ENCODE measurements around the gene FAM177A1. TPM values are rescaled to one million over a fixed set of nuclear protein-coding genes. Genes with fewer than 3 reads are reported as not detected.
"Not testable (repeated sequence)": the region's sequence is repeated elsewhere in the genome, so short reads cannot be mapped to it uniquely, and the experiment has no call there.

The FAM177A1 gene
- total RNA-seq, 1 donor from 2014 or later: 52.8 TPM

DNA sequence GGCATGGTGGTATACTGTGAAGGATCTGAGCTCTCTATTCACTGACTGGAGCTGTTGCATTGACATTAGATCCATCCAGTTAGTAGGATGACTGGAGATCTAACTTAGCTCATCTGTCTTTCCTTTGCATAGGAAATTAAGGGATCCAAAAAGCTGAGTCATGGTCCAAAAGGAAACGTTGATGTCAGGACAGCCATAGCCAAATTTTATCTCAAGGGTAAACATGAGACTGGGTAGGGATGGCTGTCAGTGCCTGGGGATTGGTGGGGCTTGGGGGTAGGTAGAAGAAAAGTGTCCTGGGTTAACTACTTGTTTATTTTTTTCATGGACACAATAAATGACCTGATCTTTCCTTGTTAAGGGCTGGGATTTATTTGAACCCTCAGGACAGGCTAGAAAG lies 4.6 kb downstream of the FAM177A1 start:
- DNase-seq (no peak), ATAC-seq (ENCODE audit: poor library complexity) (no peak)
- intact Hi-C loops (cut with DNase I): no loop called here

- no peak for ATAC-seq (ENCODE audit: poor library complexity)
- intact Hi-C loops (cut with DNase I): no loop called here
- no peak for DNase-seq
Observed at GRCh38 chr14:35051796-35052195, 5.7 kb downstream of the FAM177A1 start.

- intact Hi-C loops (cut with DNase I): no loop called here
- no peak for DNase-seq
- ATAC-seq (ENCODE audit: poor library complexity): no peak
Observed at GRCh38 chr14:35052637-35053036, 6.6 kb downstream of the FAM177A1 start.

DNA sequence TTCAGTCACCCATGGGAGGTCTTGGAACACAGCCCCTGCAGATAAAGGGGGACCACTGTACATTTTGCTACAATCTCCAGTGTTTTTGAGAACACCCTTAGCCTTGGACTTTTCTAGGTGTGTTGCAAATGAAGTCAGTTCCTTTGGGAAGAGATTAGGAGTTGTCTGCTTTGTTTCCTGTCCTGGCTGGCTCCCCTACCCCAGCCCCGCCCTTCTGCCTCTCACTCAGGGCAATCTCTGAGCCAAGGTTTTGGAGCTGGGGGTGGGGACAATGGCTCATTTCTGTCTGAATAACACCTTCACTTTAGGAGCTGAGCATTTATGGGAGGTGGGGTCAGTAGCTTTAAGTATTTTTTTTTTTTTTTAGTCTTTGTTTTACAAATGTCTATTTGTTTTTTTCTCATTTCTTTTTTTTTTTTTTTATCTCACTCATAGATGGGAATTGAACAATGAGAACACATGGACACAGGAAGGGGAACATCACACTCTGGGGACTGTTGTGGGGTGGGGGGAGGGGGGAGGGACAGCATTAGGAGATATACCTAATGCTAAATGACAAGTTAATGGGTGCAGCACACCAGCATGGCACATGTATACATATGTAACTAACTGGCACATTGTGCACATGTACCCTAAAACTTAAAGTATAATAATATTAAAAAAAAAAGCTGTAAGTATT lies 15.2 kb downstream of the FAM177A1 start:
- ATAC-seq (ENCODE audit: poor library complexity): peak; percentile 90

DNA sequence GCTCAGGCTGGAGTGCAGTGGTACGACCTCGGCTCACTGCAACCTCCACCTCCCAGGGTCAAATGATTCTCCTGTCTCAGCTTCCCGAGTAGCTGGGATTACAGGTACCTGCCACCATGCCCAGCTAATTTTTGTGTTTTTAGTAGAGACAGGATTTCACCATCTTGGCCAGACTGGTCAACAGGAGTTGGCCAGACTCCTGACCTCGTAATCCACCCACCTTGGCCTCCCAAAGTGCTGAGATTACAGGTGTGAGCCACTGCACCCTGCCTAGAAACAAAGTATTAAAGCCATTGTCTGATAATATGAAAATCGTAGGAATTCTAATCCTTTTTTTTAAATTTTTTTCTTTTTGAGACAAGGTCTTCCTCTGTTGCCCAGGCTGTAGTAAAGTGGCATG lies 19.7 kb downstream of the FAM177A1 start:
- intact Hi-C loops (cut with DNase I); DNase-seq; ATAC-seq (ENCODE audit: poor library complexity): not testable (repeated sequence)

More for the DNA sequence above, 15.2 kb downstream of the FAM177A1 start:
- DNase-seq: peak; percentile 60
- intact Hi-C loops (cut with DNase I): not testable (repeated sequence)

- intact Hi-C loops (cut with DNase I): no loop called here
- no peak for DNase-seq
- ATAC-seq (ENCODE audit: poor library complexity): no peak
Observed at GRCh38 chr14:35068238-35069012, 22.4 kb downstream of the FAM177A1 start.

GRCh38 chr14:35072226-35072625 lies 26.2 kb downstream of the FAM177A1 start:
- ATAC-seq (ENCODE audit: poor library complexity): no peak
- intact Hi-C loops (cut with DNase I): no loop called here
- DNase-seq: no peak

GRCh38 chr14:35073486-35073885 lies 27.4 kb downstream of the FAM177A1 start:
- ATAC-seq (ENCODE audit: poor library complexity) (no peak), DNase-seq (no peak)
- intact Hi-C loops (cut with DNase I): no loop called here

DNA sequence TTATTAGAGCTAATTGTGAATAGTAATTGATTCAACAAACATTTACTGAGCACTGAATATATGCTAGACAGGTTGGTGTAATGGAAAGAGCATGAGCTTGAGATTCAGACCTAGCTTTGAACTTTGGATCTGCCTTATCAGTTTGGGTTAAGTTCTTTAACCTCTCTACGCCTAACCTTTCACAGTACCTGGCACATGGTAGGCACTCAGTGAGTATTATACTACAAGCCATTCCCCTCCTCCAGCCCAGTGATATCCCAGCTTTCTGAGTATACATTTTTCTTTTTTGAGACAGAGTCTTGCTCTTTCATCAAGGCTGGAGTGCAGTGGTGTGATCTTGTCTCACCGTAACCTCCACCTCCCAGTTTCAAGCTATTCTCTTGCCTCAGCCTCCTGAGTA lies 32.0 kb downstream of the FAM177A1 start:
- peak; percentile 38 for ATAC-seq (ENCODE audit: poor library complexity)
- no peak for DNase-seq
- intact Hi-C loops (cut with DNase I): no loop called here

- intact Hi-C loops (cut with DNase I): no loop called here
- ATAC-seq (ENCODE audit: poor library complexity) (no peak), DNase-seq (no peak)
Observed at GRCh38 chr14:35079742-35080141, 33.7 kb downstream of the FAM177A1 start.

- ATAC-seq (ENCODE audit: poor library complexity) (no peak), DNase-seq (no peak)
- intact Hi-C loops (cut with DNase I): no loop called here
Observed at GRCh38 chr14:35083530-35084150, 37.6 kb downstream of the FAM177A1 start.

GRCh38 chr14:35085441-35085840 lies 39.4 kb downstream of the FAM177A1 start:
- DNase-seq (no peak), ATAC-seq (ENCODE audit: poor library complexity) (no peak)
- intact Hi-C loops (cut with DNase I): no loop called here

DNA sequence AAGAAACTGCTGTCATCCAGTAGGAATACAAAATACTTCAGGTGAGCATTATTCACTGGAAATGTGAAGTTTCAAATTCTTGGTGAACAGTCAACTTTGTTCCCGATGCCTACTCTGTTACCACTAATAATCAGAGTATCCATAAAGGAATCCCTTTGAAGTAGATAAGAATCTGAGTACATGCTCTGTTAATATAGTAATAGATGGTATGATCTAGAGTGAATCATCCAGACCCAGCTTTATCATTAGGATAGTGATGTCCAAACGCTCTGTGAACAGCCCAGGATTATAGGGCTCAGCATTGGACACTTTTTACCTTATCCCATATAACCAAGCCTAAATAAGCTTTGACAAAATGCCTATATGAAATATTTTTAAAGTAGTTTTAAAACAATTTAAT lies 42.4 kb downstream of the FAM177A1 start:
- intact Hi-C loops (cut with DNase I): no loop called here
- DNase-seq: no peak
- ATAC-seq (ENCODE audit: poor library complexity): no peak

DNA sequence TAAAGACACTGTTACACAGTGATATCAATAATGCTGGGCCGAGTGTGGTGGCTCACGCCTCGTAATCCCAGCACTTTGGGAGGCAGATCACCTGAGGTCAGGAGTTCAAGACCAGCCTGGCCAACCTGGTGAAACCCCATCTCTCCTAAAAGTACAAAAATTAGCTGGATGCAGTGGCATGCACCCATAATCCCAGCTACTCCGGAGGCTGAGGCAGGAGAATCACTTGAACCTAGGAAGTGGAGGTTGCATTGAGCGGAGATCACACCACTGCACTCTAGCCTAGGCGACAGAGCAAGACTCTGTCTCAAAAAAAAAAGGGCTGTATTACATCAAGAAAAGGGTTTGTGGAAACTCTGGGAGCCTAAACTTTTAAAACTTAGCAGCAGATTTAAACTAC lies 48.6 kb downstream of the FAM177A1 start:
- ATAC-seq (ENCODE audit: poor library complexity); DNase-seq; intact Hi-C loops (cut with DNase I): not testable (repeated sequence)

GRCh38 chr14:35107866-35108265 lies 61.8 kb downstream of the FAM177A1 start:
- DNase-seq (no peak), ATAC-seq (ENCODE audit: poor library complexity) (no peak)
- intact Hi-C loops (cut with DNase I): no loop called here

DNA sequence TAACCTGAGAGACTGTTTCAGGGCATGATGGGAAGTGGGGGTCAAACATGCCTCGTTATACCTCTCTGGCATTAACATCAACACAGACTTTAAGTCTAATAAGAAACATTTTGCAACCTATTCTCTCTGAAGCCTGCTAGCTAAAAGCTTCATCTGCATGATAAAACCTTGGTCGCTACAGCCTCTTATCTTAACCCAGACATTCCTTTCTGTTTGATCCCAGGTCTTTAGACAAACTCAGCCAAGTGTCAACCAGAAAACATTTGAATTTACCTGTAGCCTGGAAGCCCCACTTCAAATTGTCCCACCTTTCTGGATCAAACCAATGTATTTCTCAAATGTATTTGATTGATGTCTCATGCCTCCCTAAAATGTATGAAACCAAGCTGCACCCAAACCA lies 66.6 kb downstream of the FAM177A1 start:
- DNase-seq (no peak), ATAC-seq (ENCODE audit: poor library complexity) (no peak)
- intact Hi-C loops (cut with DNase I): no loop called here

DNA sequence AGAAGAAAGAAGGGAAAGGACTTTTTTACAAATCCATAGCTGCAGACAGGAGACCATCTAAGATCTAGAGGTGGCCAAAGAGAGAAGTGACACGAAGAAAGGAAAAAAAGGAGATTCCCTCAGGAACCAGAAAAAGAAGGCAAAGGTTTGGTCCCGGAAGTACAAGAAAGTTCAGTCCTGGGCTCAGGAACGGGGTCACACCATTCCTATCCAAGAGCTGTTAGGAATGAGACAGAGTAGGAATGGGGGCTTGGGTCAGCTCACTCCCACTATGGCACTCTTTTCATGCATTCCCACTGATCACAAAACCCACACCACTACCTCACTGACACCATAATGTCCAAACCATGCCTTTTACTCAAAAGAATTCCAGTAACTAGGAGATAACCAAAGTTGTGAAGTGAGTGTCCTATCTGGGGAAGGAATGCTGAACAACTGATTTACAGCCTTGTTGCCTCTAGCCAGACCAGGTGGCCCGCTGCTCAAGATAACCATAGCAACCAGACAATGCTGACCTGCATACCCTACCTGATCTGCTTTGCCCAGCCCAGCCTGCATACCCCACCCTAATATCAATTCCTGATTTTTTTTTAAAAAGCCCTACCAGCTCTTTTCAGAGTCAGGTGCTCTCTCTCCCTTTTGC lies 67.4 kb downstream of the FAM177A1 start:
- intact Hi-C loops (cut with DNase I): no loop called here
- DNase-seq (no peak), ATAC-seq (ENCODE audit: poor library complexity) (no peak)

DNA sequence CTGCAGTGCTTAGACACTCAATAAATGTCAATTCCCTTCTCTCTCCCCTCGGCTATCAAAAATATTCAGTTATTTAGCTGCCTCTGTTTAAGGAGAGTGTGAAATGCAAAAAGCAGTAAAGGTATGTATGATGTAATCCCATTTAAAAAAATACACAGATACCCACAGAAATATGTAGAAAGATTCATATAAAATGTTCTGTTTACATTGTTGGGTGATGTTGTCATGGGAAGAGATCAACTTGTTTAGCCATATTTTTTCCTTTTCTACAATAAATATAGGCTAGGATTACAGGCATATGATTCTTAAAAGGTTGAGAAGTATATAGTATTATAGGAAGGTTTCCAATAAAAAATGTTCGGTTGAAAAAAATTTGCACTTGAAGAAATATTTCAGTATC lies 68.0 kb downstream of the FAM177A1 start:
- no peak for ATAC-seq (ENCODE audit: poor library complexity)
- intact Hi-C loops (cut with DNase I): no loop called here
- no peak for DNase-seq

DNA sequence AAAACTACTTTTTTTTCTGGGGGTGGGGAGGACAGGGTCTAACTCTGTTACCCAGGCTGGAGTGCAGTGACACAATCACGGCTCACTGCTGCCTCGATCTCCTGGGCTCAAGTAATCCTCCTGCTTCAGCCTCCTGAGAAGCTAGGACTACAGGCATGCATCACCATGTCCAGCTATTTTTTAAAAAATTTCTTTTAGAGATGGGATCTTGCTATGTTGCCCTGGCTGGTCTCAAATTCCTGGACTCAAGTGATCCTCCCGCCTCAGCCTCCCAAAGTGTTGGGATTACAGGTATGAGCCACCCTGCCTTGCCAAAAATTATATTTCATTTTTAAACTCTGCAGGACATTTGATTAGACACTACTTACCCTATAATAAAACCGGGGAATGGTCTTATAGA lies 70.2 kb downstream of the FAM177A1 start:
- no peak for DNase-seq
- ATAC-seq (ENCODE audit: poor library complexity): no peak
- intact Hi-C loops (cut with DNase I): no loop called here

All from Right ventricle myocardium superior (tissue), 1 donor.